ENCODE measurements around the gene PCDHB12. TPM values are rescaled to one million over a fixed set of nuclear protein-coding genes. Genes with fewer than 3 reads are reported as not detected.
"Not testable (repeated sequence)": the region's sequence is repeated elsewhere in the genome, so short reads cannot be mapped to it uniquely, and the experiment has no call there.

Gene PCDHB12
- total and polyA plus RNA-seq, 2 donors (not counting 1 experiment from before 2014, with no cell fraction given), result not detected

GRCh38 chr5:141214583-141214982, 6.1 kb downstream of the PCDHB12 start:
- peaks cover 0 to 27% (median 11%) of the 10 kb centered on the region in 3 donors for H3K9me3 ChIP-seq (ENCODE audit: control extremely low read depth in 1 of 3, control insufficient read depth in 2 of 3, insufficient read depth in 1 of 3, low read length in 2 of 3)
- WGBS (ENCODE audit: insufficient coverage), result 66% methylated on average over 4 of the region's 12 CpGs
- H3K27me3 ChIP-seq (replicated peaks in 1 of 4; ENCODE audit: control extremely low read depth in 1 of 4, control insufficient read depth in 3 of 4, insufficient read depth in 4 of 4, low read length in 3 of 4); H3K4me3 Mint-ChIP-seq; ATAC-seq (ENCODE audit: low read depth); H3K9ac ChIP-seq (ENCODE audit: low read length); H3K4me2 ChIP-seq (replicated peaks; ENCODE audit: low read depth, low read length, poor library complexity, severe bottlenecking); H3K36me3 ChIP-seq (replicated peaks in 1 of 2; ENCODE audit: control extremely low read depth in 1 of 2, control insufficient read depth in 1 of 2, extremely low read depth in 1 of 2, insufficient read depth in 2 of 2, low read length in 1 of 2); H3K4me1 ChIP-seq (ENCODE audit: control insufficient read depth in 2 of 2, insufficient read depth in 2 of 2, low read length in 2 of 2); POLR2A ChIA-PET; H3K27ac ChIP-seq (ENCODE audit: low read length in 2 of 2); H3K4me1 Mint-ChIP-seq; H3K27ac Mint-ChIP-seq; intact Hi-C loops (cut with micrococcal nuclease); H4K20me1 ChIP-seq (ENCODE audit: control insufficient read depth, insufficient read depth, low read length, poor library complexity, severe bottlenecking); DNase-seq; H3K9me3 Mint-ChIP-seq (ENCODE audit: insufficient read depth); CTCF ChIA-PET; H2AFZ ChIP-seq (ENCODE audit: insufficient read depth, low read depth, low read length, poor library complexity, severe bottlenecking); H3K79me2 ChIP-seq (ENCODE audit: control insufficient read depth, insufficient read depth, low read length); H3K4me3 ChIP-seq (ENCODE audit: control extremely low read depth in 1 of 5, extremely low read depth in 1 of 5, insufficient read depth in 1 of 5, low read depth in 2 of 5, low read length in 4 of 5): not testable (repeated sequence)
- H3K27me3 Mint-ChIP-seq, result peaks cover 45% of the 10 kb centered on the region

GRCh38 chr5:141215504-141215903, 7.0 kb downstream of the PCDHB12 start:
- H3K9ac ChIP-seq (ENCODE audit: low read length); CTCF ChIA-PET; DNase-seq; H4K20me1 ChIP-seq (ENCODE audit: control insufficient read depth, insufficient read depth, low read length, poor library complexity, severe bottlenecking); H3K4me3 ChIP-seq (ENCODE audit: control extremely low read depth in 1 of 5, extremely low read depth in 1 of 5, insufficient read depth in 1 of 5, low read depth in 2 of 5, low read length in 4 of 5); H2AFZ ChIP-seq (ENCODE audit: insufficient read depth, low read depth, low read length, poor library complexity, severe bottlenecking); H3K4me1 Mint-ChIP-seq; POLR2A ChIA-PET; H3K79me2 ChIP-seq (ENCODE audit: control insufficient read depth, insufficient read depth, low read length); intact Hi-C loops (cut with micrococcal nuclease); H3K4me2 ChIP-seq (replicated peaks; ENCODE audit: low read depth, low read length, poor library complexity, severe bottlenecking); H3K36me3 ChIP-seq (replicated peaks in 1 of 2; ENCODE audit: control extremely low read depth in 1 of 2, control insufficient read depth in 1 of 2, extremely low read depth in 1 of 2, insufficient read depth in 2 of 2, low read length in 1 of 2); H3K4me1 ChIP-seq (ENCODE audit: control insufficient read depth in 2 of 2, insufficient read depth in 2 of 2, low read length in 2 of 2); H3K27ac ChIP-seq (ENCODE audit: low read length in 2 of 2); H3K27ac Mint-ChIP-seq; H3K4me3 Mint-ChIP-seq; H3K27me3 ChIP-seq (replicated peaks in 1 of 4; ENCODE audit: control extremely low read depth in 1 of 4, control insufficient read depth in 3 of 4, insufficient read depth in 4 of 4, low read length in 3 of 4); ATAC-seq (ENCODE audit: low read depth); H3K9me3 Mint-ChIP-seq (ENCODE audit: insufficient read depth): not testable (repeated sequence)
- H3K9me3 ChIP-seq (ENCODE audit: control extremely low read depth in 1 of 3, control insufficient read depth in 2 of 3, insufficient read depth in 1 of 3, low read length in 2 of 3), result peaks cover 0 to 21% (median 11%) of the 10 kb centered on the region in 3 donors
- WGBS (ENCODE audit: insufficient coverage), result 40% methylated on average over 21 of the region's 40 CpGs
- peaks cover 46% of the 10 kb centered on the region for H3K27me3 Mint-ChIP-seq

GRCh38 chr5:141216035-141216434, 7.5 kb downstream of the PCDHB12 start:
- H4K20me1 ChIP-seq (ENCODE audit: control insufficient read depth, insufficient read depth, low read length, poor library complexity, severe bottlenecking); H3K9ac ChIP-seq (ENCODE audit: low read length); H3K4me2 ChIP-seq (replicated peaks; ENCODE audit: low read depth, low read length, poor library complexity, severe bottlenecking); H3K27ac ChIP-seq (ENCODE audit: low read length in 2 of 2); H3K4me3 Mint-ChIP-seq; H3K36me3 ChIP-seq (replicated peaks in 1 of 2; ENCODE audit: control extremely low read depth in 1 of 2, control insufficient read depth in 1 of 2, extremely low read depth in 1 of 2, insufficient read depth in 2 of 2, low read length in 1 of 2); H3K27ac Mint-ChIP-seq; H3K79me2 ChIP-seq (ENCODE audit: control insufficient read depth, insufficient read depth, low read length); H3K9me3 Mint-ChIP-seq (ENCODE audit: insufficient read depth); H2AFZ ChIP-seq (ENCODE audit: insufficient read depth, low read depth, low read length, poor library complexity, severe bottlenecking); ATAC-seq (ENCODE audit: low read depth); POLR2A ChIA-PET; H3K4me3 ChIP-seq (ENCODE audit: control extremely low read depth in 1 of 5, extremely low read depth in 1 of 5, insufficient read depth in 1 of 5, low read depth in 2 of 5, low read length in 4 of 5); intact Hi-C loops (cut with micrococcal nuclease); H3K27me3 ChIP-seq (replicated peaks in 1 of 4; ENCODE audit: control extremely low read depth in 1 of 4, control insufficient read depth in 3 of 4, insufficient read depth in 4 of 4, low read length in 3 of 4); CTCF ChIA-PET; H3K4me1 Mint-ChIP-seq; DNase-seq; H3K4me1 ChIP-seq (ENCODE audit: control insufficient read depth in 2 of 2, insufficient read depth in 2 of 2, low read length in 2 of 2): not testable (repeated sequence)
- WGBS (ENCODE audit: insufficient coverage), result 25% methylated on average over 4 of the region's 26 CpGs
- peaks cover 47% of the 10 kb centered on the region for H3K27me3 Mint-ChIP-seq
- H3K9me3 ChIP-seq (ENCODE audit: control extremely low read depth in 1 of 3, control insufficient read depth in 2 of 3, insufficient read depth in 1 of 3, low read length in 2 of 3), result peaks cover 0 to 21% (median 11%) of the 10 kb centered on the region in 3 donors

All from B cell (primary cell).